ENCODE data around the gene TNNT2. TPM values are rescaled to one million over a fixed set of nuclear protein-coding genes. Genes with fewer than 3 reads are reported as not detected.

TNNT2 gene
- total RNA-seq, 4 donors from 2014 or later = 0.21 TPM; not detected in 3

DNA sequence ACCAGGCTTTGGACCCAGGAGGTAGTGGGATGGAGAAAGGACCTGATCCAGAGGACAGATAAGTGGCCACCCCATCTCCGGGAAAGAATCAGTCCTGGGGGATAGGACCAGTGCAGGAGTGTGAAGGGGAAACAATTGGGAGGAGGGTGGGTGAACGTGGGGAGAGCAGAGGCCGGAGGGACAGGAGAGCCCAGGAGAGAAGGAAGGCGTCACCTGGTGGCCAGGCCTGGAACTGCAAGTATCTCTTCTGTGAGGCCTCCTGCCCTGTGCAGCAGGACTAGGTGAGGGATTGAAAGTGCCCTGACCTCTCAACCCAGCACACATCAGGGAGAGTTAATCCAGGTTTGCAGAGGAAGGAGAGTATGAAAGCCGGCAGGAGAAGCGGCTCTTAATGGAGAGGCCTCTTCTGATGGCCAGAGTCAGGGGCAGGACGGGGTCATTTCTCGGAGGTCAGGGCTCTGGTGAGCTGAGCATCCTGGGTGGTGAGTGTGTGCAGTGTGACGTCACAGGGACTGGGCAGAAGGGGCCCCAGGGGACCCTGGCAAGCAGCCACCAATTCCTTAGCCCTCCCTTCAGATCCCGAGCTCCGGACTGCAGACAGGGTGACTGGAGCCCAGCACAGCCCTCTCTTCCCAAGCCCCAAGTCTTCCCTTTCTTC, 30.8 kb upstream of the TNNT2 start:
- Histone ChIP-seq H3K27me3 (no peaks in the 10 kb centered on the region), H3K36me3 (no peaks in the 10 kb centered on the region), H3K4me1 (no peaks in the 10 kb centered on the region), H3K27ac (no peak overlapping the region), H3K4me3 (no peak overlapping the region), H3K9me3 (no peaks in the 10 kb centered on the region)
- TF ChIP-seq POLR2A (IDR thresholded peaks at IDR 0.05) = no peak
- TF ChIP-seq, protein P1, sequence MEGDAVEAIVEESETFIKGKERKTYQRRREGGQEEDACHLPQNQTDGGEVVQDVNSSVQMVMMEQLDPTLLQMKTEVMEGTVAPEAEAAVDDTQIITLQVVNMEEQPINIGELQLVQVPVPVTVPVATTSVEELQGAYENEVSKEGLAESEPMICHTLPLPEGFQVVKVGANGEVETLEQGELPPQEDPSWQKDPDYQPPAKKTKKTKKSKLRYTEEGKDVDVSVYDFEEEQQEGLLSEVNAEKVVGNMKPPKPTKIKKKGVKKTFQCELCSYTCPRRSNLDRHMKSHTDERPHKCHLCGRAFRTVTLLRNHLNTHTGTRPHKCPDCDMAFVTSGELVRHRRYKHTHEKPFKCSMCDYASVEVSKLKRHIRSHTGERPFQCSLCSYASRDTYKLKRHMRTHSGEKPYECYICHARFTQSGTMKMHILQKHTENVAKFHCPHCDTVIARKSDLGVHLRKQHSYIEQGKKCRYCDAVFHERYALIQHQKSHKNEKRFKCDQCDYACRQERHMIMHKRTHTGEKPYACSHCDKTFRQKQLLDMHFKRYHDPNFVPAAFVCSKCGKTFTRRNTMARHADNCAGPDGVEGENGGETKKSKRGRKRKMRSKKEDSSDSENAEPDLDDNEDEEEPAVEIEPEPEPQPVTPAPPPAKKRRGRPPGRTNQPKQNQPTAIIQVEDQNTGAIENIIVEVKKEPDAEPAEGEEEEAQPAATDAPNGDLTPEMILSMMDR (IDR thresholded peaks at IDR 0.05) = peak; percentile 69 to 82 (median 72)
- DNase-seq = peak; percentile 60 to 62
- intact Hi-C loops (cut with DNase I; ENCODE audit: low total_unique reads) = no loop called here

DNA sequence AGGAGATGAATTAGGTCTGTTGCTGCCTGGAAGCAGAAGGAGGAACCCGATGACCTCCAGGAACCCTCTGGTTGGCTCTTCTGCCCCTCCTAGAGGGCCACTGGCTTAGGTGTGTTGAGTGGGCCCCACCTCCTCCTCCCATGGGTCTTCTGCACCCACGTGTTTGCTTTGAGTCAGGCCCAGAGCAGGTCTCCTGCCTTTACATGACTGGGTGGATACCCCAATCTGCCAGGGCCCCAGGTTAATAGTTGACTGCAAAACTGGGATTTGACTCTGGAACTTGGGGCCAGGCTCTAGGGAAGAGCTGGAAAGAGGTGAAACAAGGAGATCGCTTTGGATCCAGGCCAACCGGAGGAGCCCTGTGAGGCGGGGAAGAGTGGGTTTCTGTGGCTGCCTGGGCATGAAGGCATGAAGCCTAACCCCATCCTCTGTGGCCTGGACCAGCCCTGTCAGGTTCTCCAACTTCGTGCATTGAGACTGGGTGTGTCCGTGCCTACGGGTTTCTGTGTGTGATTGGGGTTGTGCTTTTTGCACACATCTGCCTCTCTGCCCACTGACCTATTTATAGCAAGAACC, 29.4 kb upstream of the TNNT2 start:
- DNase-seq = no peak
- intact Hi-C loops (cut with DNase I; ENCODE audit: low total_unique reads) = no loop called here
- TF ChIP-seq, protein P1 (IDR thresholded peaks at IDR 0.05) = no peak
- TF ChIP-seq POLR2A (IDR thresholded peaks at IDR 0.05) = no peak
- no peak overlapping the region for H3K27ac ChIP-seq
- H3K9me3 ChIP-seq = no peaks in the 10 kb centered on the region
- H3K4me3 ChIP-seq = no peak overlapping the region
- no peaks in the 10 kb centered on the region for H3K27me3 ChIP-seq
- no peaks in the 10 kb centered on the region for H3K4me1 ChIP-seq
- H3K36me3 ChIP-seq = no peaks in the 10 kb centered on the region

DNA sequence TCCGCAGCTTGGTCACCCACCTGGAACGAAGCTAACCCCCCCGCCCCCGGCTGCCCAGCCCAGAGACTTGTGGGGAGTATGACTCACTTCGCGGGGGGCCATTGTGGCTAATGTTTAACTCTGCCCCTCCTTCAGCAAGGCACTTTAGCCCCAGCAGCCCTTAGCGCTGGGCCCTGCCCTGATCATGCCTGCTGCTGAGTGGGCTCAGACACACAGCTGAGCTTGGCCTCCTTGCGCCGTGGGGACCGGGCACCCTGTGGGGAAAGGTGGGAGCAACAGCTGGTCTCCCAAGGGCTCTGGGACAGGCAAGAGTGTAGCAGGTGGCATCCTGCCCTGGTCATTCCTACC, 28.0 kb upstream of the TNNT2 start:
- Histone ChIP-seq H3K4me1 (no peaks in the 10 kb centered on the region), H3K27ac (no peak overlapping the region), H3K36me3 (no peaks in the 10 kb centered on the region), H3K4me3 (no peak overlapping the region), H3K9me3 (no peaks in the 10 kb centered on the region), H3K27me3 (no peaks in the 10 kb centered on the region)
- TF ChIP-seq, protein P1 (IDR thresholded peaks at IDR 0.05) = no peak
- TF ChIP-seq POLR2A (IDR thresholded peaks at IDR 0.05) = no peak
- no peak for DNase-seq
- intact Hi-C loops (cut with DNase I; ENCODE audit: low total_unique reads) = no loop called here

DNA sequence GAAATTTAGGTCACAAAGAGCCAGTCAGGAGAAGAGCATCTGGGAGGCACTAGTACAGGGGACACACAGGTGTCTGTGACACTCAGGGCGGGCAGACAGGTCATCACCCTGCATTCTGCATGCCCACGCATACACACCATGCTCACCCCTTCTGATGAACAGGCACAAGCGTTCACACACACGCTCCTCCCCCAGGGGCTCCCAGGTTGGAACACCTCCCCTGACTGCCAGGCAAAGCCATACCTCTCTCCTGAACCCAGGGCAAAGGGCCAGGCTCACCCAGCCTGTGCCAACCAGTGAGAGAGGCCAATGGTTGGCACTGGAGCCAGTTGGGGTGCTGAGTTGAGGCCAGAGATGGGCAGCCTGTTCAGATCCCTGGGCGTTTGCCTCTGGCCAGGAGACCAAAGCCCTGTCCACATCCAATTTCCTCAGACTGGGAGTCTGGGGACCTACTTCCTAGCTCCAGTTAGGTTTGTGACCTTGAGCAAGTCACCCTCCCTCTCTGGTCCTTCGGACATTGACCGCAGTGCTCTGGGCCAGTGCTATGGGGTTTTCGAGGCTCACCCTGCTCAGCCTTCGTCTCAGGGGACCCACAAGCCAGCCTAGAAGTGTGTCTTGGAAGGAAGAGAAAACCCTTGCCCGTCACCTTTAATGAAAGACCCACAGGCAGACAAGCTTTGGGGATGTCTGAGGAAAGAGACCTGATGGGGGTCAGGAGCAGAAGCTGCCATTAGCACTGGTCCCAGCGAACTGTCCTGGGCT, 27.4 kb upstream of the TNNT2 start:
- no peaks in the 10 kb centered on the region for H3K4me1 ChIP-seq

More for the DNA sequence above, 27.4 kb upstream of the TNNT2 start:
- no peak overlapping the region for H3K4me3 ChIP-seq
- no peak overlapping the region for H3K27ac ChIP-seq
- H3K36me3 ChIP-seq = no peaks in the 10 kb centered on the region
- no peaks in the 10 kb centered on the region for H3K9me3 ChIP-seq
- DNase-seq = no peak
- intact Hi-C loops (cut with DNase I; ENCODE audit: low total_unique reads) = no loop called here
- H3K27me3 ChIP-seq = no peaks in the 10 kb centered on the region
- TF ChIP-seq POLR2A (IDR thresholded peaks at IDR 0.05) = no peak
- TF ChIP-seq, protein P1 (IDR thresholded peaks at IDR 0.05) = no peak
